Lung (tissue), 12 donors: ENCODE results near the gene GRB7. TPM values are rescaled to one million over a fixed set of nuclear protein-coding genes. Genes with fewer than 3 reads are reported as not detected.
A peak's percentile ranks its signal among the peaks of the same experiment; 100 is the strongest.

Source experiments
- ATAC-seq: fragments of 200-7000 bp; cut with Tn5 transposase; one replicate; pipeline ENCODE4 v1.9.1; 2020; ENCODE audit warnings: moderate number of reproducible peaks; ENCODE audit not compliant: insufficient read depth, low FRiP score
- DNase-seq, 3 donors: peaks; one replicate each; pipeline ENCODE4 v3.0.0-alpha.2; 2013 to 2017
- H3K27ac ChIP-seq, 2 donors: one replicate each; pipeline ENCODE4 v1.5.1; 2013; ENCODE audit warnings: mild to moderate bottlenecking in 2 of 2, moderate library complexity in 2 of 2, control low read depth in 1 of 2, inconsistent platforms in 1 of 2, low read depth in 1 of 2, low read length in 1 of 2
- H3K27me3 ChIP-seq, 3 donors: one replicate each; pipeline ENCODE4 v1.5.1; 2013; ENCODE audit warnings: low read length in 2 of 3; ENCODE audit not compliant: control insufficient read depth in 3 of 3, insufficient read depth in 3 of 3
- H3K36me3 ChIP-seq, 4 donors: one replicate each; pipeline ENCODE4 v1.5.1; 2013; ENCODE audit warnings: low read length in 4 of 4, mild to moderate bottlenecking in 1 of 4, moderate library complexity in 1 of 4; ENCODE audit not compliant: control insufficient read depth in 4 of 4, insufficient read depth in 4 of 4
- H3K4me1 ChIP-seq, 5 donors: one replicate each; pipeline ENCODE4 v1.5.1; 2013; ENCODE audit warnings: low read length in 5 of 5, mild to moderate bottlenecking in 2 of 5, moderate library complexity in 1 of 5; ENCODE audit not compliant: control insufficient read depth in 5 of 5, insufficient read depth in 5 of 5
- H3K4me3 ChIP-seq: one replicate; pipeline ENCODE4 v1.5.1; 2013; ENCODE audit warnings: mild to moderate bottlenecking, control low read depth, moderate library complexity
- H3K9ac ChIP-seq, 2 donors: one replicate each; pipeline ENCODE4 v1.5.1; 2013; ENCODE audit warnings: low read length in 2 of 2, control low read depth in 1 of 2; ENCODE audit not compliant: insufficient read depth in 1 of 2
- H3K9me3 ChIP-seq, 4 donors: one replicate each; pipeline ENCODE4 v1.5.1; 2013; ENCODE audit warnings: low read length in 3 of 4, mild to moderate bottlenecking in 1 of 4, moderate library complexity in 1 of 4; ENCODE audit not compliant: control insufficient read depth in 4 of 4, insufficient read depth in 3 of 4
- WGBS, 2 donors: extraction: QIAGEN DNeasy Blood & Tissue Kit; methylation state at CpG; one replicate each; pipeline ENCODE4 v1.1.7; 2013; 5-methylcytosine and 5-hydroxymethylcytosine counted together
- polyA plus RNA-seq, 2 donors: library from polyadenylated mRNA; stranded (reverse); fragments of 200-250 nt; gene quantifications; one replicate each; pipeline ENCODE4 v1.2.1, GENCODE V29; 2013
- total RNA-seq, 2 donors: library from RNA; depleted of rRNA in 1 of 2; stranded (reverse); fragments of >200 nt in 1 of 2; gene quantifications; one replicate each; pipeline ENCODE4 v1.2.1, GENCODE V29; 2014 to 2021
- TF ChIP-seq, protein P1 (sequence below): IDR thresholded peaks from 2 replicates; pipeline ENCODE4 v1.5.1; 2012; ENCODE audit warnings: mild to moderate bottlenecking; ENCODE audit errors: control extremely low read depth, extremely low read depth
- donor health status: control.
- donor health status: control.
- donor health status: Bipolar disorder and iron deficiency.
- donor health status: healthy.
- donor health status: DM: yes; HTN: yes; CAD: no.

GRB7 gene
- total and polyA plus RNA-seq, 4 donors = 6.6 to 25.5 (median 16.6) TPM

- peak; percentile 23 for ATAC-seq
Measured at GRCh38 chr17:39738568-39738901, 797 bp downstream of the GRB7 start.

GRCh38 chr17:39738983-39739884, 1.5 kb downstream of the GRB7 start:
- peak overlapping the region in 1 of 2 donors; percentile 61 for H3K9ac ChIP-seq
- peaks cover 0 to 36% (median 20%) of the 10 kb centered on the region in 3 donors for H3K27me3 ChIP-seq
- 6 to 11% methylated on average over 32 of the region's 32 CpGs for WGBS, 2 donors
- H3K4me3 ChIP-seq = peak overlapping the region; percentile 14
- H3K27ac ChIP-seq = peak overlapping the region in 1 of 2 donors; percentile 59
- peaks cover 0 to 4% (median 0%) of the 10 kb centered on the region in 4 donors for H3K36me3 ChIP-seq
- TF ChIP-seq, protein P1, sequence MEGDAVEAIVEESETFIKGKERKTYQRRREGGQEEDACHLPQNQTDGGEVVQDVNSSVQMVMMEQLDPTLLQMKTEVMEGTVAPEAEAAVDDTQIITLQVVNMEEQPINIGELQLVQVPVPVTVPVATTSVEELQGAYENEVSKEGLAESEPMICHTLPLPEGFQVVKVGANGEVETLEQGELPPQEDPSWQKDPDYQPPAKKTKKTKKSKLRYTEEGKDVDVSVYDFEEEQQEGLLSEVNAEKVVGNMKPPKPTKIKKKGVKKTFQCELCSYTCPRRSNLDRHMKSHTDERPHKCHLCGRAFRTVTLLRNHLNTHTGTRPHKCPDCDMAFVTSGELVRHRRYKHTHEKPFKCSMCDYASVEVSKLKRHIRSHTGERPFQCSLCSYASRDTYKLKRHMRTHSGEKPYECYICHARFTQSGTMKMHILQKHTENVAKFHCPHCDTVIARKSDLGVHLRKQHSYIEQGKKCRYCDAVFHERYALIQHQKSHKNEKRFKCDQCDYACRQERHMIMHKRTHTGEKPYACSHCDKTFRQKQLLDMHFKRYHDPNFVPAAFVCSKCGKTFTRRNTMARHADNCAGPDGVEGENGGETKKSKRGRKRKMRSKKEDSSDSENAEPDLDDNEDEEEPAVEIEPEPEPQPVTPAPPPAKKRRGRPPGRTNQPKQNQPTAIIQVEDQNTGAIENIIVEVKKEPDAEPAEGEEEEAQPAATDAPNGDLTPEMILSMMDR = no peak
- ATAC-seq (peak; percentile 55), DNase-seq (peak; percentile 69 to 83 (median 69))
- H3K4me1 ChIP-seq = peaks cover 0 to 21% (median 14%) of the 10 kb centered on the region in 5 donors
- no peaks in the 10 kb centered on the region for H3K9me3 ChIP-seq

More at GRCh38 chr17:39738568-39738901, 797 bp downstream of the GRB7 start:
- 1 to 3% methylated on average over 12 to 13 of the region's 13 CpGs for WGBS, 2 donors
- peak overlapping the region; percentile 23 for H3K4me3 ChIP-seq
- H3K4me1 ChIP-seq = peaks cover 0 to 21% (median 14%) of the 10 kb centered on the region in 5 donors
- peaks cover 0 to 36% (median 20%) of the 10 kb centered on the region in 3 donors for H3K27me3 ChIP-seq
- H3K9me3 ChIP-seq = no peaks in the 10 kb centered on the region
- H3K36me3 ChIP-seq = peaks cover 0 to 2% (median 0%) of the 10 kb centered on the region in 4 donors
- peak in 1 of 3 donors; percentile 20 for DNase-seq
- TF ChIP-seq, protein P1 = no peak
- no peak overlapping the region for H3K9ac ChIP-seq
- H3K27ac ChIP-seq = no peak overlapping the region

- H3K27ac ChIP-seq = peak overlapping the region in 1 of 2 donors; percentile 59
- DNase-seq (peak in 1 of 3 donors; percentile 33), ATAC-seq (no peak)
- H3K9me3 ChIP-seq = no peaks in the 10 kb centered on the region
- H3K9ac ChIP-seq = peak overlapping the region in 1 of 2 donors; percentile 61
- TF ChIP-seq, protein P1 = no peak
- H3K36me3 ChIP-seq = peaks cover 0 to 9% (median 0%) of the 10 kb centered on the region in 4 donors
- peaks cover 0 to 21% (median 14%) of the 10 kb centered on the region in 5 donors for H3K4me1 ChIP-seq
- H3K4me3 ChIP-seq = peak overlapping the region; percentile 3
- H3K27me3 ChIP-seq = peaks cover 0 to 36% (median 20%) of the 10 kb centered on the region in 3 donors
- 36 to 42% methylated on average over 9 of the region's 9 CpGs for WGBS, 2 donors
Measured at GRCh38 chr17:39739885-39740356, 2.2 kb downstream of the GRB7 start.
